NCI-H146 (cell line): ENCODE data around the gene MRPS27.

ENCODE experiments used
- DNase-seq: peaks from one replicate; lab custom pipeline; 2025; lab: John Stamatoyannopoulos, UW

MRPS27 gene

GRCh38 chr5:72319976-72320752 is at the start of gene MRPS27, which contains the start of gene PTCD2:
Gene MRPS27 (minus strand): TSS chr5:72320240. CDS start chr5:72320221, 19 bp downstream.
Gene PTCD2 (plus strand): TSS chr5:72320373. CDS start chr5:72320383, 10 bp downstream.
- peak; percentile 99 for DNase-seq

GRCh38 chr5:72369711-72370110 is 49.7 kb upstream of the MRPS27 start:
- no peak for DNase-seq

- DNase-seq = no peak
Observed at GRCh38 chr5:72369301-72369700, 49.3 kb upstream of the MRPS27 start.

GRCh38 chr5:72368271-72368670 is 48.2 kb upstream of the MRPS27 start:
- DNase-seq = no peak

- peak; percentile 36 for DNase-seq
Observed at GRCh38 chr5:72366324-72366976, 46.4 kb upstream of the MRPS27 start.

GRCh38 chr5:72364951-72365350 is 44.9 kb upstream of the MRPS27 start:
- no peak for DNase-seq

GRCh38 chr5:72364171-72364570 is 44.1 kb upstream of the MRPS27 start:
- DNase-seq = no peak

- DNase-seq = no peak
Observed at GRCh38 chr5:72363166-72363802, 43.2 kb upstream of the MRPS27 start.

- no peak for DNase-seq
Observed at GRCh38 chr5:72359886-72360285, 39.8 kb upstream of the MRPS27 start.

GRCh38 chr5:72358925-72359324 is 38.9 kb upstream of the MRPS27 start:
- no peak for DNase-seq

GRCh38 chr5:72356361-72356760 is 36.3 kb upstream of the MRPS27 start:
- no peak for DNase-seq

GRCh38 chr5:72355706-72356299 is 35.8 kb upstream of the MRPS27 start:
- peak; percentile 0 for DNase-seq

GRCh38 chr5:72353046-72353445 is 33.0 kb upstream of the MRPS27 start:
- DNase-seq = no peak

- DNase-seq = no peak
Observed at GRCh38 chr5:72352616-72353015, 32.6 kb upstream of the MRPS27 start.

GRCh38 chr5:72351376-72351775 is 31.3 kb upstream of the MRPS27 start:
- no peak for DNase-seq

GRCh38 chr5:72347801-72348308 is 27.8 kb upstream of the MRPS27 start:
- no peak for DNase-seq

GRCh38 chr5:72346398-72346797 is 26.4 kb upstream of the MRPS27 start:
- DNase-seq = no peak

GRCh38 chr5:72338689-72339209 is 18.7 kb upstream of the MRPS27 start:
- DNase-seq = no peak

- DNase-seq = no peak
Observed at GRCh38 chr5:72337159-72337558, 17.1 kb upstream of the MRPS27 start.

- DNase-seq = no peak
Observed at GRCh38 chr5:72330712-72331111, 10.7 kb upstream of the MRPS27 start.

- DNase-seq = no peak
Observed at GRCh38 chr5:72328172-72328571, 8.1 kb upstream of the MRPS27 start.

GRCh38 chr5:72326306-72326649 is 6.2 kb upstream of the MRPS27 start:
- DNase-seq = no peak
